Endothelial cell (in vitro differentiated cells): Measurements from ENCODE around the gene KCNQ1. TPM values are rescaled to one million over a fixed set of nuclear protein-coding genes. Genes with fewer than 3 reads are reported as not detected.

Experiments used
- DNase-seq: peaks from one replicate; pipeline ENCODE4 v3.0.0; 2021; ENCODE audit warnings: low spot score
- H3K27ac Mint-ChIP-seq: one replicate; pipeline ENCODE4 v1.8.0; 2021; ENCODE audit warnings: mixed read lengths, inconsistent platforms; ENCODE audit not compliant: unreplicated experiment
- H3K27me3 Mint-ChIP-seq: one replicate; pipeline ENCODE4 v1.8.0; 2021; ENCODE audit warnings: mild to moderate bottlenecking, moderate library complexity, mixed read lengths, inconsistent platforms; ENCODE audit not compliant: unreplicated experiment
- H3K36me3 Mint-ChIP-seq: one replicate; pipeline ENCODE4 v1.8.0; 2021; ENCODE audit warnings: mild to moderate bottlenecking, low read depth, mixed read lengths, inconsistent platforms; ENCODE audit not compliant: unreplicated experiment
- H3K4me1 Mint-ChIP-seq: one replicate; pipeline ENCODE4 v1.8.0; 2021; ENCODE audit warnings: mild to moderate bottlenecking, mixed read lengths, inconsistent platforms; ENCODE audit not compliant: unreplicated experiment
- H3K4me3 Mint-ChIP-seq: one replicate; pipeline ENCODE4 v1.8.0; 2021; ENCODE audit warnings: mild to moderate bottlenecking, mixed read lengths, inconsistent platforms; ENCODE audit not compliant: unreplicated experiment
- H3K9me3 Mint-ChIP-seq: one replicate; pipeline ENCODE4 v1.8.0; 2021; ENCODE audit warnings: mixed read lengths, inconsistent platforms; ENCODE audit not compliant: unreplicated experiment
- CTCF ChIP-seq: fragments of 200-600 bp; sonication (generic); IDR thresholded peaks from one replicate; pipeline ENCODE4 v1.5.0; 2021; ENCODE audit warnings: antibody characterized with exemption; ENCODE audit not compliant: unreplicated experiment
- total RNA-seq: library from RNA; stranded (reverse); fragmentation: NEBNext Ultra II Directional; extraction: Animal tissue kit (Norgen Biotek cat#: 25700); gene quantifications from one replicate; pipeline ENCODE4 v1.2.1, GENCODE V29; 2021; ENCODE audit not compliant: unreplicated experiment

KCNQ1 gene
- total RNA-seq, 1 donor from 2014 or later: 35.3 TPM

- DNase-seq: no peak
- no peaks in the 10 kb centered on the region for H3K9me3 Mint-ChIP-seq
- peaks cover 30% of the 10 kb centered on the region for H3K4me1 Mint-ChIP-seq
- peaks cover 17% of the 10 kb centered on the region for H3K27me3 Mint-ChIP-seq
- H3K36me3 Mint-ChIP-seq: peaks cover 15% of the 10 kb centered on the region
- no peak overlapping the region for H3K27ac Mint-ChIP-seq
- no peak overlapping the region for H3K4me3 Mint-ChIP-seq
- no peak for TF ChIP-seq CTCF
These were observed 253.1 kb downstream of the KCNQ1 start for GRCh38 chr11:2697866-2698265.

DNA sequence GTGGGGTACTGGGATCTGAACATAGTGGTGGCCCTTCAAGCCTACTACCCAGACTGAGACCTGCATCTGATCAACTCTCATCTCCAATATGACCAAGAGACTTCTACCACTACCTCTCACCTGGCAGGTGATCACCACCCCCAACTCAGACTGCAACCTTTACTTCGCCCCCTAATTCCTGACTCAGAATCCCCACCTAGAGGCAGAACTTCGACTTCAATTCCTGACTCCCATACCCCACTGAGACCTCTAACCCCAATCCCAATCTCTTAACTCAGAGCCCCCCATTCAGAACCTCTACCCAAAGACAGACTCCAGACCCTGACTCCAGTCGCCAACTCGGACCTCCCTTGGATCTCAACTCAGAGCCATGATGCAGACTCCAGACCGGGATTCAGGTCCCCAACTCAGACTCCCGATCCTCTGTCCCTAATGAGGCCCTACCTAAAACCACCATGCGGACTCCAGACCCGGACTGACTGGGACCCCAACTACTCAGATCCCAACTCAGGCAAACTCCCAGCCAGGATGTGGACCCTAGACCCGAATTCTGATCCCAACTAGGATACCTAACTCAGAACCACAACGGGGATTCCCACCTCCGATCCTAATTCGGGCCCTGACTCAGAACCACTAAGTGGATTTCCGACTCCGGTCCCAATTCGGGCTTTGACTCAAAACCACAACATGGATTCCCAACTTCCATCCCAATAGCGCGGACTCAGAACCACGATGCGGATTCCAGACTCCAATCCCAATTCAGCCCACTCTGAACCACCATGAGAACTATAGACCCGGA, 253.8 kb downstream of the KCNQ1 start:
- Mint-ChIP-seq H3K4me1 (peaks cover 23% of the 10 kb centered on the region), H3K4me3 (peak overlapping the region; percentile 93), H3K9me3 (no peaks in the 10 kb centered on the region), H3K27me3 (peaks cover 17% of the 10 kb centered on the region), H3K27ac (peak overlapping the region; percentile 82), H3K36me3 (peaks cover 15% of the 10 kb centered on the region)
- DNase-seq: no peak
- no peak for TF ChIP-seq CTCF

DNA sequence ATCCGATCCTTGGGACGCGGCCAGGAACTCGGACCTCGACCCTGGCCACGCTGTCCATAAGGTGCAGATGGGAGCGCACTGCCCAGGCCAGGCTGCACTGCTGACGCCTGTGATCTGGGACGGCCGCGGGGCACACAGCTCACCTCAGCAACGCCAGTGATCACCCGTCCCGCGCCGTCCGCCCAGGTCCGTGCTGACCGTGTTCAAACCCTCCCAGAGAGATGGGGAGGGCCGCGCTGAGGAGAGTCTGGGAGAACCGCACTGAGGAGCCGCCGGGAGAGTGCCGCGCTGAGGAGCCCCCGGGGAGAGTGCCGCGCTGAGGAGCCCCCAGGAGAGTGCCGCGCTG, 254.3 kb downstream of the KCNQ1 start:
- peaks cover 21% of the 10 kb centered on the region for H3K4me1 Mint-ChIP-seq
- peak overlapping the region; percentile 93 for H3K4me3 Mint-ChIP-seq
- H3K27me3 Mint-ChIP-seq: peaks cover 17% of the 10 kb centered on the region
- DNase-seq: peak; percentile 24
- H3K36me3 Mint-ChIP-seq: peaks cover 15% of the 10 kb centered on the region
- no peaks in the 10 kb centered on the region for H3K9me3 Mint-ChIP-seq
- peak overlapping the region; percentile 82 for H3K27ac Mint-ChIP-seq
- no peak for TF ChIP-seq CTCF

- H3K36me3 Mint-ChIP-seq: peaks cover 15% of the 10 kb centered on the region
- peak; percentile 81 for DNase-seq
- TF ChIP-seq CTCF: no peak
- H3K27me3 Mint-ChIP-seq: peaks cover 18% of the 10 kb centered on the region
- H3K27ac Mint-ChIP-seq: peak within 1 kb of the TSS; percentile 82
- H3K9me3 Mint-ChIP-seq: no peaks in the 10 kb centered on the region
- H3K4me3 Mint-ChIP-seq: peak within 1 kb of the TSS; percentile 93
- peaks cover 20% of the 10 kb centered on the region for H3K4me1 Mint-ChIP-seq
These were observed 255.0 kb downstream of the KCNQ1 start, which contains the start of gene KCNQ1OT1 for GRCh38 chr11:2699531-2700414. TSS of gene KCNQ1OT1 (minus strand) at chr11:2699994.
